GDM1 (cell line): ENCODE data around the gene TBX10.
"Not testable (repeated sequence)": the region's sequence is repeated elsewhere in the genome, so short reads cannot be mapped to it uniquely, and the experiment has no call there.

Experiments used
- DNase-seq: peaks from one replicate; lab custom pipeline; 2025; lab: John Stamatoyannopoulos, UW

The TBX10 gene

GRCh38 chr11:67631411-67631810 is 8.2 kb downstream of the TBX10 start:
- DNase-seq, result no peak

DNA sequence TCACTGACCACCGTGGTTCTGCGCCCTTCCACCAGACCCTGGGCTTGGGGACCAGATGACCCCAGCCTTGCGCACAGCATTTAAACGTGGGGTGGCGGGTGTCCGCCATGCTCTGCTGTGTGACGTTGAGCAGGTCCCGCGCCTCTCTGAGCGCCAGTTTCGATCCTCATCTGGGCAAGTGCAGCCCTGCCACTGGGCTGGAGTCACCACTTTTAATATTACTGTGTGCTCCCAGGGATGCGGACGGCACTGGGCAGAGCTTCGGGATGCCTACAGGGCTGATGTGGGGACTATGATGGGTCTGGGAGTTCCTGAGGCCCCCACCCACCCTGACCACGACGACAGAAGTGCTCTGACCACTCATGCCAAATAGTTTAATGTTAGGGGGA is 8.6 kb downstream of the TBX10 start:
- no peak for DNase-seq

- DNase-seq, result peak; percentile 97
Measured at GRCh38 chr11:67630228-67630942, 9.2 kb downstream of the TBX10 start.

DNA sequence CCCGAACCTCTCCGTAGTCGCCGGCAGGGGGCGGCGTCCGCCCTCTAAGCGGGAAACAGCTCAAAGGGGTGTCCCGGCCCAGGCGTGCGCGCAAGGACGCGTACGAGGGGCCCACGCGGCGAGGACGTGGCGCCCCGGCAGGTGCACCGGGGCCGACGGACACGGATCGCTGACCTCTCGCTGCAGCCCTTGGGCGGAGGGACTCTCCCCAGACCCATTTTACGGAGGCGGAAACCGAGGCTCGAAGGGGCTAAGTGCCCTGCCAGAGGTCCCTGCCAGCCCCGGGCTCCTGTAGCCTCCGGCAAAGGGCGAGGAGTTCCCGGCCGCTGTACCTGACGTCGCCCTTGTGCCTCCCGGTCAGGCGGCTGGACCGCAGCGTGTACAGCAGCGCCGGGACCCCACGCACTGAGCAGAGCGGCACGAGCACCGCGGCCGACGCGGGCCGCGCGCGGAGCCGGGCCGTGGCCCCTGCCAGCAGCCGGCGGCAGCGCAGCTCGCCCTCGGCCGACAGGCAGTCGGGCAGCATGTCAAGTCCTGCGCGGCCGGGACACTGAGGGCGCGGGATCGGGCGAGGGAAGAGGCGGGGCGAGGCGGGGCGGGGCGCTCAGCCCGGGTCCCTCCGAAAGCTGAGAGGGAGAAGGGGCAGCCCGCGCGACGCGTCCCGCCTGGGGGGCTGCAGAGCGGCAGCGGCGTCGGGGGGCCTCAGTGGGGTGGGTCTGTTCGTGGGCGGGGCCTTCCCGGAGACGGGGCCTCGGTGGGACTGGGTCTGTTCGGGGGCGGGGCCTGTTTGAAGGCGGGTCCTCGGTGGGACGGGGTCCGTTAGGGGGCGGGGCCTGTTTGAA is 10.0 kb downstream of the TBX10 start, which contains the start of gene NUDT8:
TSS of gene NUDT8 (minus strand) at position 552 of the 842 bp plus-strand sequence. CDS start at position 526, 26 bp downstream.
- peak; percentile 86 for DNase-seq

- no peak for DNase-seq
Measured at GRCh38 chr11:67628710-67629385, 10.7 kb downstream of the TBX10 start.

DNA sequence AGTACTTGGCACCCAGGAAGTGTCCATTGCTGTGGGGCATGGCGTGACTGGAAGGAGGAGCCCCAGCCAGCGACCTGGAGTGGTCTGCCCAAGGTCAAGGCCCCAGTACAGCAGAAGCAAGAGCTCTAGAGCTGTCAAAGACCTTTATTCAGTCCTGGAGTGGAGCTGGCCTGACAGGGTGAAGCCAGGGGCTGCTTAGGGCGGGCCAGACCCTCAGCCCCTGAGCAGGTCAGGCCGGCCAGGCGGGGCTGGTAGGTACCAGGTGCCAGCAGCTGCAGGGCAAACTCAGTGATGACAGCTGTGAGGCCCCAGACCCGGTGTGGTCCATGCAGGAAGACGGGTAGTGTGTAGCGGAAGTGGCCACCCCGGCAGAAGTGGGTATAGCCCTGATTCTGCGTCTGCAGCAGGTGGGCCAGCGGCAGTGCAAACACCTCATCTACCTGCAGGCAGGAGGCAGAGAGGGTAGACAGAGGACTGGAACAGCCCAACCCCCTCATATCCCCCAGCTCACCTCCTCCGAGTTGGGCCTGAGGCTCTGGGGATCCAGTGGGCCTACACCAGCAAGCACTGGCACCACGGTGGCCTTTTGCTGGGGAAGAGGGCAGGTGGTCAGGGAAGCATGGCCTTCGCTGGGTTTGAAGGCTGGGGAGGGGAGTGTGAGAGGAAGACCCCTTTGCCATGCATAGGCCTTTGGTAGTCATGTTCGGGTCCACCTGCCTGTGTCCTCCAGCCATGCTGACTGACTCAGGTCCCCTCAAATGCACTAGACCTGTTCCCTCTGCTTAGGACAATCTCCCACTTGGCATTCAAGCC is 11.5 kb downstream of the TBX10 start:
- no peak for DNase-seq

GRCh38 chr11:67627441-67627811 is 12.1 kb downstream of the TBX10 start:
- no peak for DNase-seq

DNA sequence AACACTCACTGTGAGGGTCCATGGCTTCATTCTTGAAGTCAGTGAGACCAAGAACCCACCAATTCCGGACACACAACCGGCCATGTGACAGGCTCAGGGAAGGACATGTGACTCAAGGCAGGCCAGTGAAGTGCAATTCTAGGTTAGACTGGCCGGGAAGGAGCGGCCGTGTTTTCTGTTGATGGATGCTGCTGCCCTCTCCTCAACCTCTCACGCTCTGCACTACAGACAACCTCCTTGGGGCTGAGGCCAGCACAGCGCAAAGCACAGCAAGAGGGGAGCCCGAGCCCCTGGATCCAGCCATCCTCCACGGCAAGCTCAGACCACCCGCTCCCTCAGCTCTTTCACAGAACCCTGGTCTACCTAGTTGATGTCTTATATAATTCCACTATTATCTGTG is 12.6 kb downstream of the TBX10 start:
- DNase-seq, result no peak

- not testable (repeated sequence) for DNase-seq
Measured at GRCh38 chr11:67626131-67626833, 13.3 kb downstream of the TBX10 start.

GRCh38 chr11:67623795-67624194 is 15.8 kb downstream of the TBX10 start:
- not testable (repeated sequence) for DNase-seq

GRCh38 chr11:67622905-67623304 is 16.7 kb downstream of the TBX10 start:
- DNase-seq, result not testable (repeated sequence)

GRCh38 chr11:67621928-67622327 is 17.6 kb downstream of the TBX10 start:
- not testable (repeated sequence) for DNase-seq

GRCh38 chr11:67620621-67621020 is 18.9 kb downstream of the TBX10 start:
- DNase-seq, result not testable (repeated sequence)

- DNase-seq, result not testable (repeated sequence)
Measured at GRCh38 chr11:67619683-67620618, 19.6 kb downstream of the TBX10 start.

GRCh38 chr11:67618901-67619659 is 20.5 kb downstream of the TBX10 start:
- DNase-seq, result not testable (repeated sequence)

GRCh38 chr11:67617243-67617953 is 22.2 kb downstream of the TBX10 start:
- no peak for DNase-seq

- no peak for DNase-seq
Measured at GRCh38 chr11:67616431-67617242, 22.9 kb downstream of the TBX10 start.
